ENCODE measurements around the gene RAB38.

- TF ChIP-seq ZBTB8A (tag by site-specific recombination; IDR thresholded peaks at IDR 0.05) (no peak), ZNF324 (tag by site-specific recombination; IDR thresholded peaks at IDR 0.05) (no peak)
- TF ChIP-seq, protein P1, sequence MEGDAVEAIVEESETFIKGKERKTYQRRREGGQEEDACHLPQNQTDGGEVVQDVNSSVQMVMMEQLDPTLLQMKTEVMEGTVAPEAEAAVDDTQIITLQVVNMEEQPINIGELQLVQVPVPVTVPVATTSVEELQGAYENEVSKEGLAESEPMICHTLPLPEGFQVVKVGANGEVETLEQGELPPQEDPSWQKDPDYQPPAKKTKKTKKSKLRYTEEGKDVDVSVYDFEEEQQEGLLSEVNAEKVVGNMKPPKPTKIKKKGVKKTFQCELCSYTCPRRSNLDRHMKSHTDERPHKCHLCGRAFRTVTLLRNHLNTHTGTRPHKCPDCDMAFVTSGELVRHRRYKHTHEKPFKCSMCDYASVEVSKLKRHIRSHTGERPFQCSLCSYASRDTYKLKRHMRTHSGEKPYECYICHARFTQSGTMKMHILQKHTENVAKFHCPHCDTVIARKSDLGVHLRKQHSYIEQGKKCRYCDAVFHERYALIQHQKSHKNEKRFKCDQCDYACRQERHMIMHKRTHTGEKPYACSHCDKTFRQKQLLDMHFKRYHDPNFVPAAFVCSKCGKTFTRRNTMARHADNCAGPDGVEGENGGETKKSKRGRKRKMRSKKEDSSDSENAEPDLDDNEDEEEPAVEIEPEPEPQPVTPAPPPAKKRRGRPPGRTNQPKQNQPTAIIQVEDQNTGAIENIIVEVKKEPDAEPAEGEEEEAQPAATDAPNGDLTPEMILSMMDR (tag by site-specific recombination; IDR thresholded peaks at IDR 0.05) = no peak
Measured at GRCh38 chr11:88114486-88115045, 60.7 kb downstream of the RAB38 start.

All from HEK293 (cell line).